ENCODE data around the gene RCSD1.

DNA sequence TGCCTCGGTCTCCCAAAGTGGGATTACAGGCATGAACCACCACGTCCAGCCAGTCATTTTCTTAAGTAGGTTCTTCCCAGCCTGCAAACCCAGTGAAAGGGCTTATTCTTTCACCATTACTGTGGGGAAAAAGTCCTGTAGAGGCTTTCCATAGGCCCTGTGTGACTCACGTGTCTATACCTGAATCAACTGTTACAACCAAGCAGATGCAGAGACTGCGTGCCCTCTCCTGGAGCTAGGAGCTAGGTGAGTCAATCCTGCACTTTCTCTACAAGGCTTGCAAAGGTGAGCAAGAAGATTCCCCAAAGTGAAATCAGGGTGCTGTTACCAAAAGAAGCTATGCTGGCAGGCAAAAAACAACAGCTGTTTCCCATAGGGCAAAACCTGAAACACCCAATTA, 77.9 kb downstream of the RCSD1 start:
- TF ChIP-seq, protein P1, sequence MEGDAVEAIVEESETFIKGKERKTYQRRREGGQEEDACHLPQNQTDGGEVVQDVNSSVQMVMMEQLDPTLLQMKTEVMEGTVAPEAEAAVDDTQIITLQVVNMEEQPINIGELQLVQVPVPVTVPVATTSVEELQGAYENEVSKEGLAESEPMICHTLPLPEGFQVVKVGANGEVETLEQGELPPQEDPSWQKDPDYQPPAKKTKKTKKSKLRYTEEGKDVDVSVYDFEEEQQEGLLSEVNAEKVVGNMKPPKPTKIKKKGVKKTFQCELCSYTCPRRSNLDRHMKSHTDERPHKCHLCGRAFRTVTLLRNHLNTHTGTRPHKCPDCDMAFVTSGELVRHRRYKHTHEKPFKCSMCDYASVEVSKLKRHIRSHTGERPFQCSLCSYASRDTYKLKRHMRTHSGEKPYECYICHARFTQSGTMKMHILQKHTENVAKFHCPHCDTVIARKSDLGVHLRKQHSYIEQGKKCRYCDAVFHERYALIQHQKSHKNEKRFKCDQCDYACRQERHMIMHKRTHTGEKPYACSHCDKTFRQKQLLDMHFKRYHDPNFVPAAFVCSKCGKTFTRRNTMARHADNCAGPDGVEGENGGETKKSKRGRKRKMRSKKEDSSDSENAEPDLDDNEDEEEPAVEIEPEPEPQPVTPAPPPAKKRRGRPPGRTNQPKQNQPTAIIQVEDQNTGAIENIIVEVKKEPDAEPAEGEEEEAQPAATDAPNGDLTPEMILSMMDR (IDR thresholded peaks at IDR 0.05), result no peak
- no peak for TF ChIP-seq POLR2A (IDR thresholded peaks at IDR 0.05)
